Endodermal cell (in vitro differentiated cells): ENCODE measurements around the gene ACE. TPM values are rescaled to one million over a fixed set of nuclear protein-coding genes. Genes with fewer than 3 reads are reported as not detected.
A peak's percentile ranks its signal among the peaks of the same experiment; 100 is the strongest.

Experiments
- DNase-seq: peaks from one replicate; pipeline ENCODE4 v3.0.0-alpha.2; 2017
- H3K27ac ChIP-seq: 2 replicates; pipeline ENCODE4 v1.5.1; 2013; ENCODE audit warnings: mild to moderate bottlenecking, low read depth, low read length, moderate library complexity
- H3K27me3 ChIP-seq: 2 replicates; pipeline ENCODE4 v1.6.1; 2013; ENCODE audit warnings: mild to moderate bottlenecking, low read length, moderate library complexity; ENCODE audit not compliant: insufficient read depth, control insufficient read depth, poor library complexity, severe bottlenecking
- H3K36me3 ChIP-seq: 2 replicates; pipeline ENCODE4 v1.7.0; 2013; ENCODE audit warnings: mild to moderate bottlenecking, low read length, moderate library complexity; ENCODE audit not compliant: control insufficient read depth, insufficient read depth
- H3K4me1 ChIP-seq: one replicate; pipeline ENCODE4 v1.7.0; 2013; ENCODE audit warnings: low read length; ENCODE audit not compliant: control insufficient read depth, insufficient read depth
- H3K4me3 ChIP-seq: 2 replicates; pipeline ENCODE4 v1.5.1; 2013; ENCODE audit warnings: mild to moderate bottlenecking, low read length, moderate library complexity
- H3K9ac ChIP-seq: 2 replicates; pipeline ENCODE4 v1.6.1; 2013; ENCODE audit warnings: mild to moderate bottlenecking, low read length, moderate library complexity; ENCODE audit not compliant: poor library complexity, severe bottlenecking; ENCODE audit errors: extremely low read depth
- H3K9me3 ChIP-seq: 2 replicates; pipeline ENCODE4 v1.6.1; 2013; ENCODE audit warnings: mild to moderate bottlenecking, low read length, moderate library complexity; ENCODE audit not compliant: control insufficient read depth
- H3K27ac Mint-ChIP-seq: 2 replicates; pipeline ENCODE4 v1.8.0; 2020; ENCODE audit warnings: mixed read lengths
- H3K27me3 Mint-ChIP-seq: 2 replicates; pipeline ENCODE4 v1.8.0; 2021; ENCODE audit warnings: mild to moderate bottlenecking, mixed read lengths; ENCODE audit not compliant: insufficient read depth
- H3K36me3 Mint-ChIP-seq: 2 replicates; pipeline ENCODE4 v1.8.0; 2020; ENCODE audit warnings: low read depth, mixed read lengths
- H3K4me1 Mint-ChIP-seq: 2 replicates; pipeline ENCODE4 v1.8.0; 2020; ENCODE audit warnings: mixed read lengths
- H3K4me3 Mint-ChIP-seq: 2 replicates; pipeline ENCODE4 v1.8.0; 2020; ENCODE audit warnings: mild to moderate bottlenecking, moderate library complexity, mixed read lengths
- H3K9me3 Mint-ChIP-seq: 2 replicates; pipeline ENCODE4 v1.8.0; 2020; ENCODE audit warnings: mild to moderate bottlenecking, mixed read lengths
- CTCF ChIP-seq: fragments of 200-600 bp; sonication (generic); conservative IDR thresholded peaks from 2 replicates; pipeline ENCODE4 v1.5.0; 2021; ENCODE audit warnings: antibody characterized with exemption, mild to moderate bottlenecking
- WGBS, 2 experiments: methylation state at CpG; one replicate each; pipeline versions ENCODE4 v1.1.5 to v1.1.7; 2013; ENCODE audit warnings: missing lambda C conversion rate in 2 of 2, mixed read lengths in 1 of 2; ENCODE audit not compliant: insufficient coverage in 1 of 2, insufficient read length in 1 of 2; 5-methylcytosine and 5-hydroxymethylcytosine counted together
- total RNA-seq, 2 donors: library from RNA; stranded (reverse); fragmentation: NEBNext Ultra II Directional in 1 of 2; extraction: Animal tissue kit (Norgen Biotek cat#: 25700) in 1 of 2; gene quantifications; 2 replicates in 1 of 2; 3 replicates in 1 of 2; pipeline ENCODE4 v1.2.1, GENCODE V29; 2021

Gene ACE
- total RNA-seq, 2 donors from 2014 or later: 4.6 to 12.5 TPM

DNA sequence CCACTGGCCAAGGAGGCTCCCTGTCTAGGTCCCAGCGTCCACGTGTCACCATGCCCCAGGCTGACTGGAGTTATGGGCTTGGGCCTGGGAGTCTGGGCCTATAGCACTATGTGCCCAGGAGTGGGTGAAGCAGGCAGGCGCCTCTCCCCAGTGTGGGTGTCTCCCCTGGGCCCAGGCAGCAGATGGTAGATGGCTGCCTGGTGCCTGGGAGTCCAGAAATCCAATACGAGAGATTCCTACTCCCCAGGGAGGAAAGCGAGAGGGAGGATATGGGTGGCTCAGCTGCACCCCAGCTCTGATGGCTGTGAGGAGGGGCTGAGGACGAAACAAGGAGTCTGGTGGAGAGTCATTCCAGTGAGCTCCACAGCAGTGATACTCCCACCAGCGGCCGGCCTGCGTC, 51.3 kb downstream of the ACE start:
- H3K4me1 Mint-ChIP-seq: peaks cover 13% of the 10 kb centered on the region
- H3K27me3 Mint-ChIP-seq: peaks cover 19% of the 10 kb centered on the region
- peaks cover 19% of the 10 kb centered on the region for H3K27me3 ChIP-seq
- H3K4me3 Mint-ChIP-seq: no peak overlapping the region
- no peak overlapping the region for H3K27ac Mint-ChIP-seq
- no peaks in the 10 kb centered on the region for H3K36me3 ChIP-seq
- H3K27ac ChIP-seq: no peak overlapping the region
- H3K36me3 Mint-ChIP-seq: no peaks in the 10 kb centered on the region
- peaks cover 4% of the 10 kb centered on the region for H3K4me1 ChIP-seq
- H3K4me3 ChIP-seq: no peak overlapping the region
- no peaks in the 10 kb centered on the region for H3K9me3 Mint-ChIP-seq
- no peaks in the 10 kb centered on the region for H3K9me3 ChIP-seq
- no peak overlapping the region for H3K9ac ChIP-seq
- 90 to 91% methylated on average over 4 to 9 of the region's 9 CpGs for WGBS, 2 experiments
- TF ChIP-seq CTCF: no peak
- DNase-seq: no peak

- Histone ChIP-seq H3K4me1 (peaks cover 4% of the 10 kb centered on the region), H3K27me3 (peaks cover 3% of the 10 kb centered on the region), H3K9ac (no peak overlapping the region), H3K4me3 (no peak overlapping the region), H3K36me3 (no peaks in the 10 kb centered on the region), H3K9me3 (no peaks in the 10 kb centered on the region), H3K27ac (no peak overlapping the region)
- WGBS, 2 experiments: 88 to 93% methylated on average over 16 to 26 of the region's 26 CpGs
- peak; percentile 66 for DNase-seq
- Mint-ChIP-seq H3K27me3 (peaks cover 7% of the 10 kb centered on the region), H3K9me3 (no peaks in the 10 kb centered on the region), H3K4me3 (no peak overlapping the region), H3K27ac (no peak overlapping the region), H3K36me3 (no peaks in the 10 kb centered on the region), H3K4me1 (peaks cover 13% of the 10 kb centered on the region)
- no peak for TF ChIP-seq CTCF
Measured at GRCh38 chr17:63529711-63530556, 53.1 kb downstream of the ACE start.

DNA sequence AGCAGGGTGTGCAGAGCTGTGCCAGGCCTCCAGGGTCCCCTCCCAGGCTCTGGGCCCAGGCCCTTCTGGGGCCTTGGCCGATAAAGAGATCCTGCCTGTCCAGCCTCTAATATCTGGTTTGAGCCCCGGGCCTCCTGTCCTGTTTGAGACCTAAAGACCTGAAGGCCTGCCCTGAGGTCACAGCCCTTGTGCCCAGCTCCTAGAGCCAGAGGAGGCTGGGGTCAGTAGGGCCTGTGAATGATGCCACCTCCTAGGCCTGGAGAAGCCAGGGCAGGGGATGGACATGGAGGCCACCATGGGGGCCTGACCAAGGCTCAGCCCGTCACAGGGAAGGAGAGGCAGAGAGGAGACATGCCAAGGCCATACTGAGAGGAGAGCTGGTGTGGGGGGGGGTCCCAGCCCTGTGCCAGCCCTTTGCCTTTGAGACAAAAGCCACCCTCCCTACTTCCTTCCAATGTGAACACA, 53.7 kb downstream of the ACE start:
- no peak for DNase-seq
- H3K36me3 ChIP-seq: no peaks in the 10 kb centered on the region
- Mint-ChIP-seq H3K4me3 (no peak overlapping the region), H3K4me1 (peaks cover 11% of the 10 kb centered on the region), H3K36me3 (no peaks in the 10 kb centered on the region), H3K27ac (no peak overlapping the region), H3K27me3 (peaks cover 2% of the 10 kb centered on the region), H3K9me3 (no peaks in the 10 kb centered on the region)
- H3K27ac ChIP-seq: no peak overlapping the region
- no peaks in the 10 kb centered on the region for H3K27me3 ChIP-seq
- TF ChIP-seq CTCF: no peak
- H3K9ac ChIP-seq: no peak overlapping the region
- H3K4me1 ChIP-seq: peaks cover 4% of the 10 kb centered on the region
- WGBS, 2 experiments: 84 to 100% methylated on average over 1 to 3 of the region's 3 CpGs
- no peak overlapping the region for H3K4me3 ChIP-seq
- no peaks in the 10 kb centered on the region for H3K9me3 ChIP-seq
